ENCODE measurements around the gene TTL.
"Not testable (repeated sequence)": the region's sequence is repeated elsewhere in the genome, so short reads cannot be mapped to it uniquely, and the experiment has no call there.

TTL gene

GRCh38 chr2:112438603-112439261 is 43.2 kb upstream of the TTL start:
- not testable (repeated sequence) for H3K27ac ChIP-seq (ENCODE audit: low read depth, low read length); H3K27me3 ChIP-seq (ENCODE audit: control insufficient read depth in 1 of 2, insufficient read depth in 2 of 2, low read length in 2 of 2); H3K4me1 ChIP-seq (ENCODE audit: control insufficient read depth in 1 of 2, insufficient read depth in 2 of 2, low read length in 2 of 2); H3K36me3 ChIP-seq (ENCODE audit: control insufficient read depth in 1 of 2, insufficient read depth in 2 of 2, low read length in 2 of 2); H3K9ac ChIP-seq (ENCODE audit: low read depth in 1 of 2, low read length in 2 of 2); H3K9me3 ChIP-seq (ENCODE audit: control insufficient read depth in 1 of 2, low read length in 2 of 2); H3K4me3 ChIP-seq (ENCODE audit: low read depth in 1 of 2, low read length in 2 of 2)

- not testable (repeated sequence) for H3K27ac ChIP-seq (ENCODE audit: low read depth, low read length); H3K4me3 ChIP-seq (ENCODE audit: low read depth in 1 of 2, low read length in 2 of 2); H3K36me3 ChIP-seq (ENCODE audit: control insufficient read depth in 1 of 2, insufficient read depth in 2 of 2, low read length in 2 of 2); H3K27me3 ChIP-seq (ENCODE audit: control insufficient read depth in 1 of 2, insufficient read depth in 2 of 2, low read length in 2 of 2); H3K9me3 ChIP-seq (ENCODE audit: control insufficient read depth in 1 of 2, low read length in 2 of 2); H3K9ac ChIP-seq (ENCODE audit: low read depth in 1 of 2, low read length in 2 of 2); H3K4me1 ChIP-seq (ENCODE audit: control insufficient read depth in 1 of 2, insufficient read depth in 2 of 2, low read length in 2 of 2)
Measured at GRCh38 chr2:112444256-112444655, 37.7 kb upstream of the TTL start.

GRCh38 chr2:112449854-112450253 is 32.1 kb upstream of the TTL start:
- Histone ChIP-seq H3K27ac (ENCODE audit: low read depth, low read length) (no peak overlapping the region), H3K27me3 (ENCODE audit: control insufficient read depth in 1 of 2, insufficient read depth in 2 of 2, low read length in 2 of 2) (no peaks in the 10 kb centered on the region), H3K9ac (ENCODE audit: low read depth in 1 of 2, low read length in 2 of 2) (no peak overlapping the region), H3K9me3 (ENCODE audit: control insufficient read depth in 1 of 2, low read length in 2 of 2) (no peaks in the 10 kb centered on the region), H3K36me3 (ENCODE audit: control insufficient read depth in 1 of 2, insufficient read depth in 2 of 2, low read length in 2 of 2) (no peaks in the 10 kb centered on the region), H3K4me1 (ENCODE audit: control insufficient read depth in 1 of 2, insufficient read depth in 2 of 2, low read length in 2 of 2) (no peaks in the 10 kb centered on the region), H3K4me3 (ENCODE audit: low read depth in 1 of 2, low read length in 2 of 2) (no peak overlapping the region)

GRCh38 chr2:112451317-112451716 is 30.6 kb upstream of the TTL start:
- H3K27me3 ChIP-seq (ENCODE audit: control insufficient read depth in 1 of 2, insufficient read depth in 2 of 2, low read length in 2 of 2): no peaks in the 10 kb centered on the region
- H3K27ac ChIP-seq (ENCODE audit: low read depth, low read length): no peak overlapping the region
- H3K4me3 ChIP-seq (ENCODE audit: low read depth in 1 of 2, low read length in 2 of 2): no peak overlapping the region
- no peak overlapping the region for H3K9ac ChIP-seq (ENCODE audit: low read depth in 1 of 2, low read length in 2 of 2)
- H3K9me3 ChIP-seq (ENCODE audit: control insufficient read depth in 1 of 2, low read length in 2 of 2): no peaks in the 10 kb centered on the region
- no peaks in the 10 kb centered on the region for H3K4me1 ChIP-seq (ENCODE audit: control insufficient read depth in 1 of 2, insufficient read depth in 2 of 2, low read length in 2 of 2)
- no peaks in the 10 kb centered on the region for H3K36me3 ChIP-seq (ENCODE audit: control insufficient read depth in 1 of 2, insufficient read depth in 2 of 2, low read length in 2 of 2)

- H3K4me1 ChIP-seq (ENCODE audit: control insufficient read depth in 1 of 2, insufficient read depth in 2 of 2, low read length in 2 of 2): no peaks in the 10 kb centered on the region
- H3K9me3 ChIP-seq (ENCODE audit: control insufficient read depth in 1 of 2, low read length in 2 of 2): no peaks in the 10 kb centered on the region
- no peak overlapping the region for H3K9ac ChIP-seq (ENCODE audit: low read depth in 1 of 2, low read length in 2 of 2)
- no peak overlapping the region for H3K4me3 ChIP-seq (ENCODE audit: low read depth in 1 of 2, low read length in 2 of 2)
- H3K27me3 ChIP-seq (ENCODE audit: control insufficient read depth in 1 of 2, insufficient read depth in 2 of 2, low read length in 2 of 2): no peaks in the 10 kb centered on the region
- no peaks in the 10 kb centered on the region for H3K36me3 ChIP-seq (ENCODE audit: control insufficient read depth in 1 of 2, insufficient read depth in 2 of 2, low read length in 2 of 2)
- H3K27ac ChIP-seq (ENCODE audit: low read depth, low read length): no peak overlapping the region
Measured at GRCh38 chr2:112454586-112454985, 27.4 kb upstream of the TTL start.

- Histone ChIP-seq H3K4me3 (ENCODE audit: low read depth in 1 of 2, low read length in 2 of 2) (no peak overlapping the region), H3K4me1 (ENCODE audit: control insufficient read depth in 1 of 2, insufficient read depth in 2 of 2, low read length in 2 of 2) (no peaks in the 10 kb centered on the region), H3K27ac (ENCODE audit: low read depth, low read length) (no peak overlapping the region), H3K9ac (ENCODE audit: low read depth in 1 of 2, low read length in 2 of 2) (no peak overlapping the region), H3K36me3 (ENCODE audit: control insufficient read depth in 1 of 2, insufficient read depth in 2 of 2, low read length in 2 of 2) (no peaks in the 10 kb centered on the region), H3K27me3 (ENCODE audit: control insufficient read depth in 1 of 2, insufficient read depth in 2 of 2, low read length in 2 of 2) (peaks cover 0 to 3% of the 10 kb centered on the region in 2 donors), H3K9me3 (ENCODE audit: control insufficient read depth in 1 of 2, low read length in 2 of 2) (no peaks in the 10 kb centered on the region)
Measured at GRCh38 chr2:112459372-112459771, 22.6 kb upstream of the TTL start.

- no peak overlapping the region for H3K4me3 ChIP-seq (ENCODE audit: low read depth in 1 of 2, low read length in 2 of 2)
- H3K27me3 ChIP-seq (ENCODE audit: control insufficient read depth in 1 of 2, insufficient read depth in 2 of 2, low read length in 2 of 2): peaks cover 0 to 3% of the 10 kb centered on the region in 2 donors
- H3K9ac ChIP-seq (ENCODE audit: low read depth in 1 of 2, low read length in 2 of 2): no peak overlapping the region
- H3K4me1 ChIP-seq (ENCODE audit: control insufficient read depth in 1 of 2, insufficient read depth in 2 of 2, low read length in 2 of 2): no peaks in the 10 kb centered on the region
- no peaks in the 10 kb centered on the region for H3K9me3 ChIP-seq (ENCODE audit: control insufficient read depth in 1 of 2, low read length in 2 of 2)
- no peak overlapping the region for H3K27ac ChIP-seq (ENCODE audit: low read depth, low read length)
- no peaks in the 10 kb centered on the region for H3K36me3 ChIP-seq (ENCODE audit: control insufficient read depth in 1 of 2, insufficient read depth in 2 of 2, low read length in 2 of 2)
Measured at GRCh38 chr2:112462178-112462577, 19.8 kb upstream of the TTL start.

GRCh38 chr2:112463256-112463655 is 18.7 kb upstream of the TTL start:
- Histone ChIP-seq H3K27ac (ENCODE audit: low read depth, low read length) (no peak overlapping the region), H3K4me3 (ENCODE audit: low read depth in 1 of 2, low read length in 2 of 2) (no peak overlapping the region), H3K36me3 (ENCODE audit: control insufficient read depth in 1 of 2, insufficient read depth in 2 of 2, low read length in 2 of 2) (no peaks in the 10 kb centered on the region), H3K27me3 (ENCODE audit: control insufficient read depth in 1 of 2, insufficient read depth in 2 of 2, low read length in 2 of 2) (peaks cover 0 to 3% of the 10 kb centered on the region in 2 donors), H3K9ac (ENCODE audit: low read depth in 1 of 2, low read length in 2 of 2) (no peak overlapping the region), H3K4me1 (ENCODE audit: control insufficient read depth in 1 of 2, insufficient read depth in 2 of 2, low read length in 2 of 2) (no peaks in the 10 kb centered on the region), H3K9me3 (ENCODE audit: control insufficient read depth in 1 of 2, low read length in 2 of 2) (no peaks in the 10 kb centered on the region)

- no peak overlapping the region for H3K9ac ChIP-seq (ENCODE audit: low read depth in 1 of 2, low read length in 2 of 2)
- H3K4me3 ChIP-seq (ENCODE audit: low read depth in 1 of 2, low read length in 2 of 2): no peak overlapping the region
- H3K36me3 ChIP-seq (ENCODE audit: control insufficient read depth in 1 of 2, insufficient read depth in 2 of 2, low read length in 2 of 2): no peaks in the 10 kb centered on the region
- H3K9me3 ChIP-seq (ENCODE audit: control insufficient read depth in 1 of 2, low read length in 2 of 2): peaks cover 0 to 4% of the 10 kb centered on the region in 2 donors
- peaks cover 0 to 3% of the 10 kb centered on the region in 2 donors for H3K27me3 ChIP-seq (ENCODE audit: control insufficient read depth in 1 of 2, insufficient read depth in 2 of 2, low read length in 2 of 2)
- H3K4me1 ChIP-seq (ENCODE audit: control insufficient read depth in 1 of 2, insufficient read depth in 2 of 2, low read length in 2 of 2): no peaks in the 10 kb centered on the region
- no peak overlapping the region for H3K27ac ChIP-seq (ENCODE audit: low read depth, low read length)
Measured at GRCh38 chr2:112465382-112465781, 16.6 kb upstream of the TTL start.

GRCh38 chr2:112472547-112473263 is 9.3 kb upstream of the TTL start:
- no peak overlapping the region for H3K27ac ChIP-seq (ENCODE audit: low read depth, low read length)
- no peaks in the 10 kb centered on the region for H3K36me3 ChIP-seq (ENCODE audit: control insufficient read depth in 1 of 2, insufficient read depth in 2 of 2, low read length in 2 of 2)
- no peak overlapping the region for H3K9ac ChIP-seq (ENCODE audit: low read depth in 1 of 2, low read length in 2 of 2)
- no peaks in the 10 kb centered on the region for H3K4me1 ChIP-seq (ENCODE audit: control insufficient read depth in 1 of 2, insufficient read depth in 2 of 2, low read length in 2 of 2)
- H3K9me3 ChIP-seq (ENCODE audit: control insufficient read depth in 1 of 2, low read length in 2 of 2): peaks cover 0 to 4% of the 10 kb centered on the region in 2 donors
- H3K27me3 ChIP-seq (ENCODE audit: control insufficient read depth in 1 of 2, insufficient read depth in 2 of 2, low read length in 2 of 2): no peaks in the 10 kb centered on the region
- H3K4me3 ChIP-seq (ENCODE audit: low read depth in 1 of 2, low read length in 2 of 2): no peak overlapping the region

All from duodenal mucosa (tissue), 2 donors.